Endometrium (tissue), 2 donors: ENCODE data around the gene MYCBP.
A peak's percentile ranks its signal among the peaks of the same experiment; 100 is the strongest.
"Not testable (repeated sequence)": the region's sequence is repeated elsewhere in the genome, so short reads cannot be mapped to it uniquely, and the experiment has no call there.

Source experiments
- FAIRE-seq: peaks from 2 replicates; lab custom pipeline; 2012; peaks lifted over from hg19 to GRCh38; lab: Jason Lieb, UNC
- donor health status: control.
- donor health status: control.

The MYCBP gene, protein sequence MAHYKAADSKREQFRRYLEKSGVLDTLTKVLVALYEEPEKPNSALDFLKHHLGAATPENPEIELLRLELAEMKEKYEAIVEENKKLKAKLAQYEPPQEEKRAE

GRCh38 chr1:38873027-38873969 is at the start of gene MYCBP:
MYCBP (minus strand) TSS chr1:38873348; CDS start chr1:38873305, 43 bp downstream.
- FAIRE-seq, result peak; percentile 90

GRCh38 chr1:38919130-38919529 is 46.0 kb upstream of the MYCBP start:
- FAIRE-seq, result no peak

DNA sequence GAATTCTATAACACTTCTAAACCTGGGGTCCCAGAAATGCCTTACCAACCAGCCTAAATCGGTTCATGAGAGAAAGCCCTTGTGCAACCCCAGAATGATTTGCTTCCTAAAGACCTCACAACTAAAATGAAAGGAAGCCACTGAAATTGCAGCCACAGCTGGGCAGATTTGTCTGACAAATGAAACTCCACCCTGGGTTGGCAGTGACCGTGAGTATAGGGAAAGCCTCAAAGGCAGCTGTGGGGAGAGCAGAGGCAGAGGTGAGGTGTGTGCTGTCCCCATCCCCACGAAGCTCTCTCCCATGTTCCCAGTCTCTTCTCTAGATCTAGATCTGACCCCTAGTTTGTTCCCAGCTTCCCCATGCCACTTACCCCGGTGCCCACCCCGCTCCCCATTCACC is 45.4 kb upstream of the MYCBP start:
- FAIRE-seq, result no peak

DNA sequence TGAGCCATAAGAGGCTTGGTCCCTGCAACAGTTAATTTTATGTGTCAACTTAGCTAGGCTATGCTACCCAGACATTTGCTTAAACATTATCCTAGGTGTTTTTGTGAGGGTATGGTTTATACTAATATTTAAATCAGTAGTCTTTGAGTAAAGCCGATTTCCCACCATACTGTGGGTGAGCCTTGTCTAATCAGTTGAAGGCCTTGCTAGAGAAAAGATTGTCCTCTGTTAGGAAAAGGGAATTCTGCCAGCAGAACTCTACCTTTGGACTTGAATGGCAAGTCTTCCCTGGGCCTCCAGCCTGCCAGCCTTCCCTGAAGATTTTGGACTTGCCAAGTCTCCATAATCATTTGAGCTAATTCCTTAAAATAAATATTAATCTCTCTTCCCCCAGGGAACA is 44.6 kb upstream of the MYCBP start:
- no peak for FAIRE-seq

DNA sequence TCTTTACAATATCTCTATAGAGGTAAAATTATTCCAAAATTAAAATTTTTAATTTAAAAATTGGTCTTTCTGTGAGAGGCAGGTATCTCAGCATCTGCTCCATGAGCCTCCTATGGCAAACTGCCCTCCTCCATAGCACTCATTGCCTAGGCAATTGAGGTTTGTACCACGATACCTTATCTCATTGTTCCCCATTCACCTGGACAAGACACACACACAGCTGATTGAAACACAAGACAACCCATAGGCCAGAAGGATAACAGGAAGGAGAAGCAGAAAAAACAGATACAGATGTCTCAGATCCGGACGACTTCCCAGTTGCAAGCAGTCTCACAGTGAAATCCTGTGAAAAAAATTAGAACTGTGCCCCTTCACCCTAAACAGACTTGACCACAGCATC is 44.2 kb upstream of the MYCBP start:
- FAIRE-seq, result no peak

DNA sequence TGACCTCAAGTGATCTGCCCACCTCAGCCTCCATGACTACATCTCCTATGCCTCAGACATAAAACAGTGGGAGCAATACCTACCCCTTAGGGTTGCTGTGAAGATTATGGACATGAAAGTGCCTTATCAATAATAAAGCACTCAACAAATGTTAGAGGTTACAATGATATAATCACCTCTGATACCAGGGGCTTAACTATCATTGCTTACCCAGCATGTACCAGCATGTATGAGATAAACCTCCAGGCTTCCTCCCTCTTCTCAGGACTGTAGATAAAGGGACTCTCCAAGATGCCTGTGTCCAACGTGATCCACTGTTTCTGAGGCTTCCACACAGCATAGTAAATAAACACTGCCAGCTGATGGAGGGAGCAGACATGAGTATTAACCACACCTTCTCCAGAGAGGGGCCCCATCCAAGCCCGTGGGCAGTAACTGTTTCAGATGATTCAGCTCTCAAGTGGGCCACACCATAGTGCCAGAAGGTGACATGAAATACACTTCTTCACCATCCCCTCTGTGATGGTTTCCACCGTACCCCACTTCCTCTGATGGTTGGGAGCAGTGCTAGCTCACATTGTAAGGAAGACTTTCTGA is 42.3 kb upstream of the MYCBP start:
- FAIRE-seq, result no peak

DNA sequence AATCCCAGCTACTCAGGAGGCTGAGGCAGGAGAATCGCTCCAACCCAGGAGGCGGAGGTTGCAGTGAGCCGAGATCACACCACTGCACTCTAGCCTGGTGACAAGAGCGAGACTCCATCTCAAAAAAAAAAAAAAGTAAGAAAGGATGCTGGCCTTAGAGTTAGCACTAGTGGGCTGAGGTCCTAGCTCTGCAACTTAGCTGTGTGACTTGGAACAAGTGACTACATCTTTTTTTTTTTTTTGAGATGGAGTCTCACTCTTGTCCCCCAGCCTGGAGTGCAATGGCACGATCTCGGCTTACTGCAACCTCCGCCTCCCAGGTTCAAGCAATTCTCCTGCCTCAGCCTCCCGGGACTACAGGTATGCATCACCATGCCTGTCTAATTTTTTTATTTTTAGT is 41.8 kb upstream of the MYCBP start:
- not testable (repeated sequence) for FAIRE-seq

- no peak for FAIRE-seq
These were observed 35.7 kb upstream of the MYCBP start for GRCh38 chr1:38908821-38909220.

- no peak for FAIRE-seq
These were observed 32.8 kb upstream of the MYCBP start for GRCh38 chr1:38905985-38906384.

GRCh38 chr1:38899560-38899959 is 26.4 kb upstream of the MYCBP start:
- FAIRE-seq, result no peak

GRCh38 chr1:38898653-38899230 is 25.6 kb upstream of the MYCBP start:
- no peak for FAIRE-seq

- FAIRE-seq, result no peak
These were observed 23.0 kb upstream of the MYCBP start for GRCh38 chr1:38896169-38896568.

GRCh38 chr1:38892976-38893375 is 19.8 kb upstream of the MYCBP start:
- FAIRE-seq, result no peak

DNA sequence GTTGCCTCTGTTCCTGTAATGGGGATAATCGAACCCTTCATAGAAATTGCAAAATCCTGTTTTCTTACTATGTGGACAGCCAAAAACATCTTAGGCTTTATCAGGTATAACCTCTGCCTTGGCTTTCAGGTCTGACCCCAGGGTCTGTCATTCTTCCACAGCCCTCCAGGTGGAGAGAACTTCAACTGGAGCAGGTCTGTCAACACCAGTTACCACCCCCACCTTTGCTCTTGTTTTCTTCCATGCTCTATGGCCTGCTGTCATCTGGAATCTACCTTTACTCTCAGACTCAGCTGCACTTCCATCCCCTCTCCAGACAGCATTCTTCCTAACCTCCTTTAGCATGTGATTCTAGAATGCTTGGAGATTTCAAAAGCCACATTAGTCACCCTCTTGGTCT is 18.6 kb upstream of the MYCBP start:
- no peak for FAIRE-seq

DNA sequence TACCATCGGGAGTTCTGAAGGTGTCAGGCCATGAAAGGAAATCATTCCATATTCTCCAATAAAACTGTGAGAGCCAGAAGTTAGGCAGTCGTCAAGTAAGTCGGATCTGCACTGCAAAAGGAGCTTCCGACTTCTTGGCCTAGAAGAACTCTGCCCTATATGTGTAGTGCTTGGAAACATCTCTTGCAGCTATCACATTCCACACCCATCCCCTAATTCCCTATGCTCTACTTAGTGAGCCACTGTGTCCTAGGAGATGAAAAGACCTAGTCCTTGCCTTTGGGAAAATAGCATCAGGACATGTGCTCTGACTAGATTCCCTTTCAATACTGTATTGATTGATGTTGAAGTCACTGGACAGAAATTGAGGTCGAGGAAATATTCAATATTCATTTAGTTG is 16.4 kb upstream of the MYCBP start:
- FAIRE-seq, result no peak

DNA sequence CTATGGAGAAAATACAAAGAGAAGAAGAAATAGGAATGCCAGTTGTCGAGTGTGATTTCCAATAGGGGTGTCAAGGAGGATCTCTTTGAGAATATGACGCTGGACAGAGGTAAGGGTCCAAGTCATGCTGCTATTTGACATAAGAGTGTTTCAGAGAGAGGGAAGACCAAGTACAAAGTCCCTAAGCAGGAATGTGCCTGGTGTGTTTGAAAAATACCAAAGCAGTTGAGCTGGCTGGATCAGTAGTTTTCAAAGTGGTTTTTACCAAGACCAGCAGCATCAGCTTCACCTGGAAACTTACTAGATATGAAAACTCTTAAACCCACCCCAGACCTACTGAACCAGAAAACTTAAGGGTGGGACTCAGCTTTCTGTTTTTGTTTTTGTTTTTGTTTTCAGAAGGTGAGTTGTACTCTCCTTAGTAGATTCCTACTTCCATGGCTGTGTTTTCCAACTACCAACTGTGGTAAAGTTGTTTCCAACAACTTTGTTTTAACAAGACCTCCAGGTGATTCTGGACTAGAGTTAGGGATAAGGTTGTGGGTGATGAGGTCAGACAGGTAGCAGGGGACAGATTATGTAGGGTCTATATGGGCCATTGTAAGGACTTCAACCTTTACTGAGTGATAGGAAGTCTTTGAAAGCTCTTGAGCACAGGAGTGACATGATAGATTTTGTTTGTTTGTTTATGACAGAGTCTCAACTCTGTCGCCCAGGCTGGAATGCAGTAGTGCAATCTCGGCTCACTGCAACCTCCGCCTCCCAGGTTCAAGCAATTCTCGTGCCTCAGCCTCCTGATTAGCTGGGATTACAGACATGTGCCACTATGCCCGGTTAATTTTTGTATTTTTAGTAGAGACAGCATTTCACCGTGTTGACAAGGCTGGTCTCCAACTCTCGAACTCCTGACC is 15.5 kb upstream of the MYCBP start:
- no peak for FAIRE-seq

GRCh38 chr1:38885092-38885491 is 11.9 kb upstream of the MYCBP start:
- FAIRE-seq, result no peak

DNA sequence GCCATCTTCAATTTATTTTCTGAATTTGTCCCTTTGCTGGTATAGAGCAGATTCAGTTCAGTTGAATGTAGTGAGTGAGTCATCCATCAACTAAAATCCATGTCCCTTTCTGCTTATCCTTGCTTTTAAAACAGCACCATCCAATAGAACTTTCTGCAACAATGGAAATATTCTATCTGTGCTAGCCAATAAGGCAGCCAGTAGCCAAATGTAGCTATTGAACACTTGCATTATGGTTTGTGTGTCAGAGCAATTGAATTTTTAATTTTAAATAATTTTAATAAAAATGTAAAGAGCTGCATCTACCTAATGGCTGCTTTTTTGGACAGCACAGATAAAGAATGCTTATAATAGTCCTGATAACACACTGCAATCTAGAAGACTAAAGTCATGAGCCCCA is 8.3 kb upstream of the MYCBP start, which contains the start of gene GJA9:
GJA9 (minus strand) TSS at position 101 of the 400 bp plus-strand sequence. CDS start 5,489 bp downstream, outside the sequence.
- FAIRE-seq, result no peak

GRCh38 chr1:38875811-38876210 is 2.7 kb upstream of the MYCBP start:
- no peak for FAIRE-seq

- FAIRE-seq, result no peak
These were observed 634 bp downstream of the MYCBP start for GRCh38 chr1:38872401-38873026.

GRCh38 chr1:38870996-38871395 is 2.2 kb downstream of the MYCBP start:
- FAIRE-seq, result no peak
